Activated naive CD4-positive, alpha-beta T cell treated with anti-CD3 and anti-CD28 coated beads, Interleukin-2, amount 10 ng/mL, durations not matched to agents 7 days and 5 days (primary cell): ENCODE data around the gene MORF4L1.
"Not testable (repeated sequence)": the region's sequence is repeated elsewhere in the genome, so short reads cannot be mapped to it uniquely, and the experiment has no call there.

Experiments used
- CTCF ChIA-PET: fragments of 350-600 bp; sonication (Branson Sonifier 250); formaldehyde crosslinking; loops from one replicate; lab custom pipeline; 2021; ENCODE audit warnings: antibody characterized with exemption; lab: Charles Lee
- DNase-seq: peaks from one replicate; pipeline ENCODE4 v3.0.0-alpha.2; 2020
- H3K27ac Mint-ChIP-seq: one replicate; pipeline ENCODE4 v1.8.0; 2021; ENCODE audit warnings: mild to moderate bottlenecking, moderate library complexity, mixed read lengths
- H3K27me3 Mint-ChIP-seq: one replicate; pipeline ENCODE4 v1.8.0; 2021; ENCODE audit warnings: mild to moderate bottlenecking, mixed read lengths
- H3K36me3 Mint-ChIP-seq: one replicate; pipeline ENCODE4 v1.8.0; 2021; ENCODE audit warnings: mixed read lengths
- H3K4me1 Mint-ChIP-seq: one replicate; pipeline ENCODE4 v1.8.0; 2021; ENCODE audit warnings: mixed read lengths
- H3K4me3 Mint-ChIP-seq: one replicate; pipeline ENCODE4 v1.8.0; 2021; ENCODE audit warnings: mild to moderate bottlenecking, moderate library complexity, mixed read lengths
- H3K9me3 Mint-ChIP-seq: one replicate; pipeline ENCODE4 v1.8.0; 2021; ENCODE audit warnings: mixed read lengths

Gene MORF4L1

GRCh38 chr15:78872972-78873792, 492 bp downstream of the MORF4L1 start:
- peak; percentile 93 for DNase-seq
- peaks cover 7% of the 10 kb centered on the region for H3K27me3 Mint-ChIP-seq
- CTCF ChIA-PET = interaction anchor here (1.0 to 1.9 kb wide), 4 partner anchors 12 to 63 kb away, joined by 3 to 8 read pairs (median 6); no protein-coding TSS in a partner anchor
- peaks cover 13% of the 10 kb centered on the region for H3K36me3 Mint-ChIP-seq
- no peaks in the 10 kb centered on the region for H3K9me3 Mint-ChIP-seq
- peak overlapping the region; percentile 100 for H3K27ac Mint-ChIP-seq
- peak overlapping the region; percentile 97 for H3K4me3 Mint-ChIP-seq
- peaks cover 48% of the 10 kb centered on the region for H3K4me1 Mint-ChIP-seq

GRCh38 chr15:78873793-78874765, 1.4 kb downstream of the MORF4L1 start:
- H3K4me1 Mint-ChIP-seq = peaks cover 56% of the 10 kb centered on the region
- H3K36me3 Mint-ChIP-seq = peaks cover 15% of the 10 kb centered on the region
- DNase-seq = peak; percentile 63
- no peaks in the 10 kb centered on the region for H3K27me3 Mint-ChIP-seq
- peak overlapping the region; percentile 97 for H3K4me3 Mint-ChIP-seq
- H3K9me3 Mint-ChIP-seq = no peaks in the 10 kb centered on the region
- CTCF ChIA-PET = interaction anchor here (1.0 to 1.9 kb wide), 3 partner anchors 11 to 64 kb away, joined by 3 to 8 read pairs (median 4); no protein-coding TSS in a partner anchor
- H3K27ac Mint-ChIP-seq = peak overlapping the region; percentile 100

GRCh38 chr15:78875107-78875914, 2.6 kb downstream of the MORF4L1 start:
- no peaks in the 10 kb centered on the region for H3K27me3 Mint-ChIP-seq
- peaks cover 64% of the 10 kb centered on the region for H3K4me1 Mint-ChIP-seq
- no peaks in the 10 kb centered on the region for H3K9me3 Mint-ChIP-seq
- H3K36me3 Mint-ChIP-seq = peaks cover 21% of the 10 kb centered on the region
- peak overlapping the region; percentile 100 for H3K27ac Mint-ChIP-seq
- DNase-seq = no peak
- CTCF ChIA-PET = interaction anchor here (1.9 kb wide), 1 partner anchor 10 kb away, joined by 8 read pairs; no protein-coding TSS in a partner anchor
- peak overlapping the region; percentile 97 for H3K4me3 Mint-ChIP-seq

- CTCF ChIA-PET = not testable (repeated sequence)
These were observed 4.3 kb downstream of the MORF4L1 start for GRCh38 chr15:78876954-78877353.

GRCh38 chr15:78878356-78878755, 5.7 kb downstream of the MORF4L1 start:
- Mint-ChIP-seq H3K27me3 (no peaks in the 10 kb centered on the region), H3K36me3 (peaks cover 40% of the 10 kb centered on the region), H3K9me3 (no peaks in the 10 kb centered on the region), H3K27ac (no peak overlapping the region), H3K4me1 (peaks cover 61% of the 10 kb centered on the region), H3K4me3 (no peak overlapping the region)
- CTCF ChIA-PET = interaction anchor here (0.7 kb wide), 1 partner anchor 437 kb away, joined by 3 read pairs; no protein-coding TSS in a partner anchor
- no peak for DNase-seq

More at GRCh38 chr15:78876954-78877353, 4.3 kb downstream of the MORF4L1 start:
- Mint-ChIP-seq H3K4me1 (peaks cover 62% of the 10 kb centered on the region), H3K36me3 (peaks cover 31% of the 10 kb centered on the region)
- H3K27ac Mint-ChIP-seq, H3K9me3 Mint-ChIP-seq, DNase-seq, H3K27me3 Mint-ChIP-seq, H3K4me3 Mint-ChIP-seq: not testable (repeated sequence)

- no peaks in the 10 kb centered on the region for H3K27me3 Mint-ChIP-seq
- H3K4me1 Mint-ChIP-seq = peaks cover 61% of the 10 kb centered on the region
- peaks cover 38% of the 10 kb centered on the region for H3K36me3 Mint-ChIP-seq
- no peak overlapping the region for H3K4me3 Mint-ChIP-seq
- peak overlapping the region; percentile 52 for H3K27ac Mint-ChIP-seq
- CTCF ChIA-PET = interaction anchor here (0.7 to 1.3 kb wide), 3 partner anchors 14 to 30 kb away, joined by 3 to 5 read pairs (median 3); no protein-coding TSS in a partner anchor
- no peak for DNase-seq
- no peaks in the 10 kb centered on the region for H3K9me3 Mint-ChIP-seq
These were observed 7.0 kb downstream of the MORF4L1 start for GRCh38 chr15:78879517-78880241.

GRCh38 chr15:78880242-78880533, 7.5 kb downstream of the MORF4L1 start:
- Mint-ChIP-seq H3K27me3 (no peaks in the 10 kb centered on the region), H3K9me3 (no peaks in the 10 kb centered on the region), H3K4me3 (no peak overlapping the region), H3K4me1 (peaks cover 58% of the 10 kb centered on the region), H3K36me3 (peaks cover 39% of the 10 kb centered on the region), H3K27ac (peak overlapping the region; percentile 52)
- CTCF ChIA-PET = interaction anchor here (0.7 to 1.3 kb wide), 3 partner anchors 13 to 30 kb away, joined by 3 to 5 read pairs (median 3); no protein-coding TSS in a partner anchor
- DNase-seq = no peak

GRCh38 chr15:78880813-78881212, 8.1 kb downstream of the MORF4L1 start:
- H3K9me3 Mint-ChIP-seq = no peaks in the 10 kb centered on the region
- no peak overlapping the region for H3K4me3 Mint-ChIP-seq
- H3K27me3 Mint-ChIP-seq = no peaks in the 10 kb centered on the region
- CTCF ChIA-PET = interaction anchor here (0.9 kb wide), 1 partner anchor 28 kb away, joined by 3 read pairs; no protein-coding TSS in a partner anchor
- no peak for DNase-seq
- peaks cover 40% of the 10 kb centered on the region for H3K36me3 Mint-ChIP-seq
- no peak overlapping the region for H3K27ac Mint-ChIP-seq
- H3K4me1 Mint-ChIP-seq = peaks cover 55% of the 10 kb centered on the region

GRCh38 chr15:78881681-78882080, 9.0 kb downstream of the MORF4L1 start:
- Mint-ChIP-seq H3K4me3 (no peak overlapping the region), H3K27me3 (no peaks in the 10 kb centered on the region), H3K27ac (no peak overlapping the region), H3K9me3 (no peaks in the 10 kb centered on the region), H3K36me3 (peaks cover 45% of the 10 kb centered on the region), H3K4me1 (peaks cover 46% of the 10 kb centered on the region)
- DNase-seq = no peak
- CTCF ChIA-PET = no interaction called here

- H3K9me3 Mint-ChIP-seq = no peaks in the 10 kb centered on the region
These were observed 16.3 kb downstream of the MORF4L1 start for GRCh38 chr15:78889000-78889399.

GRCh38 chr15:78893538-78893937, 20.8 kb downstream of the MORF4L1 start:
- no peak for DNase-seq
- no peak overlapping the region for H3K4me3 Mint-ChIP-seq
- no peak overlapping the region for H3K27ac Mint-ChIP-seq
- no peaks in the 10 kb centered on the region for H3K4me1 Mint-ChIP-seq
- H3K27me3 Mint-ChIP-seq = no peaks in the 10 kb centered on the region
- H3K9me3 Mint-ChIP-seq = no peaks in the 10 kb centered on the region
- CTCF ChIA-PET = interaction anchor here (0.7 to 1.0 kb wide), 2 partner anchors 14 to 114 kb away, joined by 3 to 5 read pairs; no protein-coding TSS in a partner anchor
- peaks cover 69% of the 10 kb centered on the region for H3K36me3 Mint-ChIP-seq

More at GRCh38 chr15:78889000-78889399, 16.3 kb downstream of the MORF4L1 start:
- Mint-ChIP-seq H3K36me3 (peaks cover 66% of the 10 kb centered on the region), H3K27ac (no peak overlapping the region), H3K4me3 (no peak overlapping the region), H3K27me3 (no peaks in the 10 kb centered on the region), H3K4me1 (peaks cover 4% of the 10 kb centered on the region)
- no peak for DNase-seq
- CTCF ChIA-PET = interaction anchor here (1.1 kb wide), 1 partner anchor 8 kb away, joined by 3 read pairs; no protein-coding TSS in a partner anchor

GRCh38 chr15:78895471-78895870, 22.8 kb downstream of the MORF4L1 start:
- Mint-ChIP-seq H3K9me3 (no peaks in the 10 kb centered on the region), H3K36me3 (peaks cover 71% of the 10 kb centered on the region), H3K4me1 (no peaks in the 10 kb centered on the region), H3K27me3 (no peaks in the 10 kb centered on the region), H3K27ac (no peak overlapping the region), H3K4me3 (no peak overlapping the region)
- CTCF ChIA-PET = no interaction called here
- no peak for DNase-seq
